GM19025 (cell line): ENCODE results near the gene P3H3.
"Not testable (repeated sequence)": the region's sequence is repeated elsewhere in the genome, so short reads cannot be mapped to it uniquely, and the experiment has no call there.

Experiments used
- ATAC-seq: cut with Tn5 transposase; IDR thresholded peaks from one replicate; pipeline ENCODE4 v1.9.1; 2021; ENCODE audit warnings: mild to moderate bottlenecking, low read depth, moderate library complexity; ENCODE audit not compliant: unreplicated experiment

Gene P3H3

GRCh38 chr12:6863586-6864321 lies 35.5 kb downstream of the P3H3 start:
- no peak for ATAC-seq

GRCh38 chr12:6865307-6865706 lies 37.1 kb downstream of the P3H3 start:
- ATAC-seq = not testable (repeated sequence)

GRCh38 chr12:6866163-6866919 lies 38.1 kb downstream of the P3H3 start:
- ATAC-seq = no peak

- peak; percentile 8 for ATAC-seq
Measured at GRCh38 chr12:6866920-6867412, 38.8 kb downstream of the P3H3 start.

- ATAC-seq = peak; percentile 51
Measured at GRCh38 chr12:6867413-6868210, 39.4 kb downstream of the P3H3 start, which contains the start of gene TPI1. TPI1 (plus strand) TSS chr12:6867531; CDS start chr12:6867567, 36 bp downstream.

GRCh38 chr12:6868211-6869048 lies 40.2 kb downstream of the P3H3 start:
- no peak for ATAC-seq

- ATAC-seq = no peak
Measured at GRCh38 chr12:6869049-6870021, 41.1 kb downstream of the P3H3 start.

- ATAC-seq = not testable (repeated sequence)
Measured at GRCh38 chr12:6870304-6870703, 42.1 kb downstream of the P3H3 start.

- ATAC-seq = no peak
Measured at GRCh38 chr12:6871052-6871957, 43.1 kb downstream of the P3H3 start.

- peak; percentile 21 for ATAC-seq
Measured at GRCh38 chr12:6872073-6873048, 44.2 kb downstream of the P3H3 start.

- ATAC-seq = peak; percentile 70
Measured at GRCh38 chr12:6873094-6874014, 45.1 kb downstream of the P3H3 start, which contains the start of gene SPSB2. SPSB2 (minus strand) TSS chr12:6873303; CDS start chr12:6872901, 402 bp downstream.

GRCh38 chr12:6874015-6874368 lies 45.8 kb downstream of the P3H3 start:
- ATAC-seq = not testable (repeated sequence)

- ATAC-seq = not testable (repeated sequence)
Measured at GRCh38 chr12:6879824-6880223, 51.6 kb downstream of the P3H3 start.

GRCh38 chr12:6883252-6883651 lies 55.0 kb downstream of the P3H3 start:
- ATAC-seq = no peak

GRCh38 chr12:6883683-6884082 lies 55.5 kb downstream of the P3H3 start:
- ATAC-seq = no peak
